Measurements from ENCODE around the gene STRN. TPM values are rescaled to one million over a fixed set of nuclear protein-coding genes. Genes with fewer than 3 reads are reported as not detected.
A peak's percentile ranks its signal among the peaks of the same experiment; 100 is the strongest.

STRN gene
- total and polyA plus RNA-seq, 11 donors, result 9.2 to 101 (median 62.7) TPM

GRCh38 chr2:36976065-36976464 lies 9.7 kb upstream of the STRN start:
- no peak for TF ChIP-seq POLR2A (IDR thresholded peaks at IDR 0.05)
- no peak for TF ChIP-seq CTCF (IDR thresholded peaks at IDR 0.05)
- peaks cover 0 to 26% (median 20%) of the 10 kb centered on the region in 9 donors for H3K36me3 ChIP-seq
- WGBS, 4 donors, result 65 to 93% (median 85%) methylated on average over 2 of the region's 2 CpGs
- H3K4me3 ChIP-seq, result no peak overlapping the region
- peaks cover 0 to 4% (median 0%) of the 10 kb centered on the region in 12 donors for H3K9me3 ChIP-seq
- intact Hi-C loops (cut with DNase I), result no loop called here
- peaks cover 0 to 16% (median 4%) of the 10 kb centered on the region in 12 donors for H3K4me1 ChIP-seq
- peak overlapping the region in 9 of 12 donors; percentile 6 to 63 (median 51) for H3K27ac ChIP-seq
- DNase-seq (no peak), ATAC-seq (peak in 2 of 4 donors; percentile 8 to 19)
- H3K27me3 ChIP-seq, result no peaks in the 10 kb centered on the region

GRCh38 chr2:36975306-36975705 lies 9.0 kb upstream of the STRN start:
- Histone ChIP-seq H3K36me3 (peaks cover 0 to 18% (median 13%) of the 10 kb centered on the region in 9 donors), H3K27ac (peak overlapping the region in 9 of 12 donors; percentile 6 to 77 (median 51)), H3K27me3 (no peaks in the 10 kb centered on the region), H3K4me3 (no peak overlapping the region), H3K9me3 (peaks cover 0 to 4% (median 0%) of the 10 kb centered on the region in 12 donors), H3K4me1 (peaks cover 0 to 16% (median 4%) of the 10 kb centered on the region in 12 donors)
- no peak for TF ChIP-seq CTCF (IDR thresholded peaks at IDR 0.05)
- no peak for TF ChIP-seq POLR2A (IDR thresholded peaks at IDR 0.05)
- intact Hi-C loops (cut with DNase I), result no loop called here
- DNase-seq (no peak), ATAC-seq (peak in 3 of 4 donors; percentile 39 to 45 (median 40))
- 81 to 87% (median 85%) methylated on average over 8 of the region's 8 CpGs for WGBS, 4 donors

- intact Hi-C loops (cut with DNase I), result no loop called here
- TF ChIP-seq CTCF (IDR thresholded peaks at IDR 0.05), result no peak
- TF ChIP-seq POLR2A (IDR thresholded peaks at IDR 0.05), result peak in 1 of 2 donors; percentile 12
- H3K27me3 ChIP-seq, result no peaks in the 10 kb centered on the region
- WGBS, 4 donors, result 24 to 30% (median 28%) methylated on average over 2 of the region's 2 CpGs
- H3K4me1 ChIP-seq, result peaks cover 0 to 16% (median 4%) of the 10 kb centered on the region in 12 donors
- peaks cover 0 to 3% (median 0%) of the 10 kb centered on the region in 9 donors for H3K36me3 ChIP-seq
- peaks cover 0 to 1% (median 0%) of the 10 kb centered on the region in 12 donors for H3K9me3 ChIP-seq
- DNase-seq, result no peak
- ATAC-seq, result peak; percentile 62 to 77 (median 68)
- H3K4me3 ChIP-seq, result no peak overlapping the region
- peak overlapping the region in 9 of 12 donors; percentile 8 to 62 (median 31) for H3K27ac ChIP-seq
These were observed 7.0 kb upstream of the STRN start for GRCh38 chr2:36973320-36973719.

DNA sequence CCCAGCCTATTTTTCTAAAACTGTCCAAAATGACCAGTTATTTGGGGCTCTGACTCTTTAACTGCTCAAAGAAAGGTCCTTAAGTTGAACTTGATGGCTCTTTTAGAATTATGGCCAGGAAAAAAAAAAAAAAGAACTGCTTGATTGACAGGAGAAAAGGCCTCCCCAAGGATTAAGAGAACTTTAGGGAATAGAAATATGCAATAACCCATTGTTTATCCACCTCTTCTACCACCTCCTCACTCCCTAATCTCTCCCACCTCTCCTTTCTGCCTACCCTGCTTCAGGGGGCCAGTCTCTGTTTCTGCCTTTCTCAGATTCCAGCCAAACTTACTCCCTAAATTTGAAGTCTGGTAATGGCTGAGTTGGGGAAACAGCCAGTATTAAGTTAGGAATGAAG lies 5.7 kb upstream of the STRN start:
- TF ChIP-seq CTCF (IDR thresholded peaks at IDR 0.05) (no peak), POLR2A (IDR thresholded peaks at IDR 0.05) (no peak)
- ATAC-seq (no peak), DNase-seq (no peak)
- Histone ChIP-seq H3K27me3 (no peaks in the 10 kb centered on the region), H3K9me3 (no peaks in the 10 kb centered on the region), H3K4me1 (peaks cover 0 to 27% (median 14%) of the 10 kb centered on the region in 12 donors), H3K27ac (no peak overlapping the region), H3K4me3 (no peak overlapping the region), H3K36me3 (no peaks in the 10 kb centered on the region)
- intact Hi-C loops (cut with DNase I), result no loop called here
